ENCODE results near the gene PSMD1. TPM values are rescaled to one million over a fixed set of nuclear protein-coding genes. Genes with fewer than 3 reads are reported as not detected.
"Not testable (repeated sequence)": the region's sequence is repeated elsewhere in the genome, so short reads cannot be mapped to it uniquely, and the experiment has no call there.

Gene PSMD1
- total RNA-seq, 2 experiments from 2014 or later: 106 TPM

GRCh38 chr2:231068525-231069222 lies 12.0 kb downstream of the PSMD1 start:
- Mint-ChIP-seq H3K4me1 (ENCODE audit: low read depth) (peaks cover 3% of the 10 kb centered on the region), H3K36me3 (ENCODE audit: low read depth) (peaks cover 34% of the 10 kb centered on the region), H3K4me3 (no peak overlapping the region), H3K9me3 (no peaks in the 10 kb centered on the region), H3K27ac (no peak overlapping the region), H3K27me3 (ENCODE audit: low read depth) (no peaks in the 10 kb centered on the region)
- DNase-seq: no peak
- intact Hi-C loops (cut with micrococcal nuclease): no loop called here
- CTCF ChIA-PET: interaction anchor here (0.6 to 2.5 kb wide), 3 partner anchors 11 to 16 kb away, joined by 4 to 8 read pairs (median 6); no protein-coding TSS in a partner anchor

GRCh38 chr2:231069379-231070054 lies 12.8 kb downstream of the PSMD1 start:
- intact Hi-C loops (cut with micrococcal nuclease): no loop called here

GRCh38 chr2:231084565-231084964 lies 27.9 kb downstream of the PSMD1 start:
- Mint-ChIP-seq H3K36me3 (ENCODE audit: low read depth) (peaks cover 38% of the 10 kb centered on the region), H3K27me3 (ENCODE audit: low read depth) (no peaks in the 10 kb centered on the region), H3K27ac (no peak overlapping the region), H3K4me3 (no peak overlapping the region), H3K9me3 (no peaks in the 10 kb centered on the region), H3K4me1 (ENCODE audit: low read depth) (no peaks in the 10 kb centered on the region)
- CTCF ChIA-PET: no interaction called here
- intact Hi-C loops (cut with micrococcal nuclease): no loop called here
- DNase-seq: no peak

More at GRCh38 chr2:231069379-231070054, 12.8 kb downstream of the PSMD1 start:
- Mint-ChIP-seq H3K4me1 (ENCODE audit: low read depth) (peaks cover 3% of the 10 kb centered on the region), H3K27me3 (ENCODE audit: low read depth) (no peaks in the 10 kb centered on the region), H3K9me3 (no peaks in the 10 kb centered on the region), H3K4me3 (no peak overlapping the region), H3K27ac (no peak overlapping the region), H3K36me3 (ENCODE audit: low read depth) (peaks cover 36% of the 10 kb centered on the region)
- no peak for DNase-seq
- CTCF ChIA-PET: interaction anchor here (0.6 to 2.5 kb wide), 3 partner anchors 8 to 17 kb away, joined by 3 to 8 read pairs (median 4); no protein-coding TSS in a partner anchor

GRCh38 chr2:231088754-231089153 lies 32.1 kb downstream of the PSMD1 start:
- Mint-ChIP-seq H3K36me3 (ENCODE audit: low read depth) (peaks cover 49% of the 10 kb centered on the region), H3K4me3 (no peak overlapping the region), H3K27ac (no peak overlapping the region), H3K27me3 (ENCODE audit: low read depth) (no peaks in the 10 kb centered on the region), H3K4me1 (ENCODE audit: low read depth) (no peaks in the 10 kb centered on the region), H3K9me3 (peaks cover 3% of the 10 kb centered on the region)
- DNase-seq: no peak
- CTCF ChIA-PET: interaction anchor here (1.1 to 1.2 kb wide), 2 partner anchors 36 to 45 kb away, joined by 3 read pairs; no protein-coding TSS in a partner anchor
- intact Hi-C loops (cut with micrococcal nuclease): no loop called here

- intact Hi-C loops (cut with micrococcal nuclease): no loop called here
- H3K27me3 Mint-ChIP-seq (ENCODE audit: low read depth): no peaks in the 10 kb centered on the region
- H3K4me3 Mint-ChIP-seq: no peak overlapping the region
- H3K4me1 Mint-ChIP-seq (ENCODE audit: low read depth): no peaks in the 10 kb centered on the region
- no peak overlapping the region for H3K27ac Mint-ChIP-seq
- peaks cover 82% of the 10 kb centered on the region for H3K36me3 Mint-ChIP-seq (ENCODE audit: low read depth)
- CTCF ChIA-PET: no interaction called here
- peaks cover 18% of the 10 kb centered on the region for H3K9me3 Mint-ChIP-seq
- no peak for DNase-seq
These were observed 37.3 kb downstream of the PSMD1 start for GRCh38 chr2:231093933-231094332.

GRCh38 chr2:231094736-231095346 lies 38.2 kb downstream of the PSMD1 start:
- Mint-ChIP-seq H3K4me3 (no peak overlapping the region), H3K4me1 (ENCODE audit: low read depth) (no peaks in the 10 kb centered on the region), H3K27ac (no peak overlapping the region), H3K27me3 (ENCODE audit: low read depth) (no peaks in the 10 kb centered on the region), H3K9me3 (peaks cover 26% of the 10 kb centered on the region), H3K36me3 (ENCODE audit: low read depth) (peaks cover 85% of the 10 kb centered on the region)
- intact Hi-C loops (cut with micrococcal nuclease): no loop called here
- no peak for DNase-seq
- CTCF ChIA-PET: interaction anchor here (0.6 to 1.7 kb wide), 4 partner anchors 13 to 318 kb away, joined by 3 to 4 read pairs (median 4); partner anchors contain the start of gene HTR2B

- Mint-ChIP-seq H3K4me3 (no peak overlapping the region), H3K9me3 (peaks cover 28% of the 10 kb centered on the region), H3K27me3 (ENCODE audit: low read depth) (no peaks in the 10 kb centered on the region), H3K36me3 (ENCODE audit: low read depth) (peaks cover 58% of the 10 kb centered on the region), H3K4me1 (ENCODE audit: low read depth) (peaks cover 12% of the 10 kb centered on the region), H3K27ac (no peak overlapping the region)
- CTCF ChIA-PET: no interaction called here
- intact Hi-C loops (cut with micrococcal nuclease): loop anchor here (10.0 kb wide), 1 partner anchor 125 kb away; no protein-coding TSS in a partner anchor
- DNase-seq: peak; percentile 9
These were observed 43.3 kb downstream of the PSMD1 start for GRCh38 chr2:231099918-231100317.

- H3K27ac Mint-ChIP-seq, CTCF ChIA-PET: not testable (repeated sequence)
These were observed 43.7 kb downstream of the PSMD1 start for GRCh38 chr2:231100321-231100720.

GRCh38 chr2:231100990-231101389 lies 44.3 kb downstream of the PSMD1 start:
- no peak for DNase-seq
- no peak overlapping the region for H3K27ac Mint-ChIP-seq
- CTCF ChIA-PET: interaction anchor here (0.7 to 0.8 kb wide), 2 partner anchors 10 to 114 kb away, joined by 3 read pairs; no protein-coding TSS in a partner anchor
- no peaks in the 10 kb centered on the region for H3K27me3 Mint-ChIP-seq (ENCODE audit: low read depth)
- H3K9me3 Mint-ChIP-seq: peaks cover 28% of the 10 kb centered on the region
- H3K4me1 Mint-ChIP-seq (ENCODE audit: low read depth): peaks cover 12% of the 10 kb centered on the region
- peaks cover 56% of the 10 kb centered on the region for H3K36me3 Mint-ChIP-seq (ENCODE audit: low read depth)
- intact Hi-C loops (cut with micrococcal nuclease): loop anchor here (10.0 kb wide), 1 partner anchor 124 kb away; no protein-coding TSS in a partner anchor
- no peak overlapping the region for H3K4me3 Mint-ChIP-seq

More at GRCh38 chr2:231100321-231100720, 43.7 kb downstream of the PSMD1 start:
- DNase-seq; H3K27me3 Mint-ChIP-seq (ENCODE audit: low read depth); H3K4me3 Mint-ChIP-seq: not testable (repeated sequence)
- intact Hi-C loops (cut with micrococcal nuclease): loop anchor here (10.0 kb wide), 1 partner anchor 124 kb away; no protein-coding TSS in a partner anchor
- Mint-ChIP-seq H3K4me1 (ENCODE audit: low read depth) (peaks cover 12% of the 10 kb centered on the region), H3K9me3 (peaks cover 28% of the 10 kb centered on the region), H3K36me3 (ENCODE audit: low read depth) (peaks cover 56% of the 10 kb centered on the region)

- peaks cover 22% of the 10 kb centered on the region for H3K9me3 Mint-ChIP-seq
- H3K4me1 Mint-ChIP-seq (ENCODE audit: low read depth): peaks cover 12% of the 10 kb centered on the region
- peaks cover 39% of the 10 kb centered on the region for H3K36me3 Mint-ChIP-seq (ENCODE audit: low read depth)
- DNase-seq: no peak
- CTCF ChIA-PET: interaction anchor here (0.9 to 1.6 kb wide), 5 partner anchors 9 to 349 kb away, joined by 3 read pairs; partner anchors contain the start of gene HTR2B
- no peak overlapping the region for H3K4me3 Mint-ChIP-seq
- H3K27ac Mint-ChIP-seq: no peak overlapping the region
- intact Hi-C loops (cut with micrococcal nuclease): loop anchor here (10.0 kb wide), 1 partner anchor 122 kb away; no protein-coding TSS in a partner anchor
- no peaks in the 10 kb centered on the region for H3K27me3 Mint-ChIP-seq (ENCODE audit: low read depth)
These were observed 46.1 kb downstream of the PSMD1 start for GRCh38 chr2:231102772-231103171.

GRCh38 chr2:231104115-231104713 lies 47.5 kb downstream of the PSMD1 start:
- H3K9me3 Mint-ChIP-seq: peaks cover 12% of the 10 kb centered on the region
- peaks cover 12% of the 10 kb centered on the region for H3K4me1 Mint-ChIP-seq (ENCODE audit: low read depth)

More at GRCh38 chr2:231104115-231104713, 47.5 kb downstream of the PSMD1 start:
- Mint-ChIP-seq H3K27ac (no peak overlapping the region), H3K4me3 (no peak overlapping the region), H3K36me3 (ENCODE audit: low read depth) (peaks cover 30% of the 10 kb centered on the region), H3K27me3 (ENCODE audit: low read depth) (no peaks in the 10 kb centered on the region)
- peak; percentile 77 for DNase-seq
- CTCF ChIA-PET: interaction anchor here (0.6 to 1.8 kb wide), 11 partner anchors 21 to 338 kb away, joined by 3 to 4 read pairs (median 3); partner anchors contain the start of gene HTR2B
- intact Hi-C loops (cut with micrococcal nuclease): loop anchor here (1.0 to 10.0 kb wide), 4 partner anchors 121 to 348 kb away; no protein-coding TSS in a partner anchor

All from activated naive CD4-positive, alpha-beta T cell treated with anti-CD3 and anti-CD28 coated beads for 36 hours (primary cell).